ENCODE measurements around the gene SORBS1.

DNA sequence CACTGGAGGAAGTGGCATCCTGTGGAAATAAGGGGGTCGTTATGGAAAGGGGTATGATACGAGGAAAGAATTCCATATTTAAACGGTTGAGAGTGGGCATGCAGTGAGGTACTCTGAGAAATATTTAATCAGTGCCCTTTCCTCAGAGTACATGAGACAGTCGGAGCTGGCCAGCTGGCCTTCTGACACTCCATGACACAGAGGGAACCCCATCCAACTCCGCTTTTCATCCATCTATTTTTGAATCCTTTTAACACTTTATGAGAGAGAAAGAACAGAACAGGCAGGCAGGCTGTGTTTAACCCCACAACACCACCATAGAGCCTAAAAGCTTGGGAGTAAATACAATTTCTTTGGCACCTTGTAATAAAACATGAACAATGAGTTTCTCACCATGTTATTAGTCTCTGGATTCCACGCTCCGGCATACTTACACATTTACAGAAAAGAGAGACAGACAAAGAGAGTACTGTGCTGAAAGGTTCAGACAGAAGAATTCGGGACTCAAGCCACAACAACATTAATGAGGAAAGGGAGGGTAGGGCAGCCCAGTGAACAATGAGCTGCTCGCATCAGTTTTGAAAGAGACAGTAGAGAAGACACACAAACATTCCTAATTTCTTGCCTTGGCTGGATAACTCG lies 146.2 kb downstream of the SORBS1 start:
- TF ChIP-seq, protein P1, sequence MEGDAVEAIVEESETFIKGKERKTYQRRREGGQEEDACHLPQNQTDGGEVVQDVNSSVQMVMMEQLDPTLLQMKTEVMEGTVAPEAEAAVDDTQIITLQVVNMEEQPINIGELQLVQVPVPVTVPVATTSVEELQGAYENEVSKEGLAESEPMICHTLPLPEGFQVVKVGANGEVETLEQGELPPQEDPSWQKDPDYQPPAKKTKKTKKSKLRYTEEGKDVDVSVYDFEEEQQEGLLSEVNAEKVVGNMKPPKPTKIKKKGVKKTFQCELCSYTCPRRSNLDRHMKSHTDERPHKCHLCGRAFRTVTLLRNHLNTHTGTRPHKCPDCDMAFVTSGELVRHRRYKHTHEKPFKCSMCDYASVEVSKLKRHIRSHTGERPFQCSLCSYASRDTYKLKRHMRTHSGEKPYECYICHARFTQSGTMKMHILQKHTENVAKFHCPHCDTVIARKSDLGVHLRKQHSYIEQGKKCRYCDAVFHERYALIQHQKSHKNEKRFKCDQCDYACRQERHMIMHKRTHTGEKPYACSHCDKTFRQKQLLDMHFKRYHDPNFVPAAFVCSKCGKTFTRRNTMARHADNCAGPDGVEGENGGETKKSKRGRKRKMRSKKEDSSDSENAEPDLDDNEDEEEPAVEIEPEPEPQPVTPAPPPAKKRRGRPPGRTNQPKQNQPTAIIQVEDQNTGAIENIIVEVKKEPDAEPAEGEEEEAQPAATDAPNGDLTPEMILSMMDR (IDR thresholded peaks at IDR 0.05), result no peak
- no peak for TF ChIP-seq POLR2A (IDR thresholded peaks at IDR 0.05)
